Measurements from ENCODE around the gene SORCS2. TPM values are rescaled to one million over a fixed set of nuclear protein-coding genes. Genes with fewer than 3 reads are reported as not detected.

SORCS2 gene
- total and polyA plus RNA-seq, 12 donors = 0.25 to 5.4 (median 2.2) TPM

DNA sequence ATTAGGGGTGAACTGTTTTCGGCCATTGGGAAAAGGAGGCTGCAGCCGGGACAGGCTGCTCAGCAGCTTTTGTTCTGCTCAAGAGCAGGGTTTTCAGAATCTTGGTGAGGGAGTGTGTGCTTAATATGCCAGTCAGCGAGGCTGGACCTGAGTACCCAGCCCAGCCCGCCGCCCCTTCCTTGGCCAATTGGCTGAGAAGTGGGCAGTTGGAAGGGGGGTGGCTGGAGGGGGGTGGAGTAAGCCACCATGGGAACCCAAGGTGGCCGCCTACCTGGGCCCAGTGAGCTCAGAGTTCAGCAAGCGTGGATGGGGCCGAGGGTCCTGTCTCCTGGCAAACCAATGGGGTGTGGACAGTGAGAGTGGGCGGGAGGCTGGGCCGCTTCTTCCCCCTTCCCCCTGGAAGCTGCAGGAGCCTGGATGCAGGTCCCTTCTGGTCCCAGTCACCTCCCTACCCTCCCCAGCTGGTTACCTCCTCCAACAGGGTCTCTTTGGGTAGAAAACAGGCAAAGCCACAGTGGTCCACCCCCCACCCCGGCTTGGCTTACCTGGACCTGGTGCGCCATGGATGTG lies 52.5 kb downstream of the SORCS2 start:
- no peak for DNase-seq
- intact Hi-C loops (cut with DNase I) = no loop called here

DNA sequence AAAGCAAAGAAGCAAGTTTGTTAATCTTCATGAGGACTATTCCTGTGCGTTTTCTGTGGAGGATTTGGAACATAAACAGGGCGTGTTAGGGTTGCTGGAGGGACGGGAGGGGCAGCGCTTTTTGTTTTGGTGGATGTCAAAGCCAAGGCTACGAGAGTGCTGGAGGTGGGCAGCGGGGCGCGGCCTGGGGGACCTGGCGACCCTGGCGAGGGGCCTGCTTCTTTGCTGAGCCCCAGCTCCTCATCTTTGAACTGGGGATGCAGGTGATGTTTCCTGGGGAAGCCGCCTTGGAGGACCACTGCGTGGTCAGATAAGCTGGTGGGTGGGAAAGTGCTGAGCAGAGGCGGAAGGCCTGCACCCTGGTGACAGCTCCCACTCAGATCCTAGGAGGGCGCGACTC lies 55.2 kb downstream of the SORCS2 start:
- ATAC-seq (no peak), DNase-seq (no peak)
- H3K27me3 ChIP-seq = no peaks in the 10 kb centered on the region
- H3K9me3 ChIP-seq = peaks cover 0 to 8% (median 0%) of the 10 kb centered on the region in 11 donors
- no peaks in the 10 kb centered on the region for H3K36me3 ChIP-seq
- TF ChIP-seq, protein P1, sequence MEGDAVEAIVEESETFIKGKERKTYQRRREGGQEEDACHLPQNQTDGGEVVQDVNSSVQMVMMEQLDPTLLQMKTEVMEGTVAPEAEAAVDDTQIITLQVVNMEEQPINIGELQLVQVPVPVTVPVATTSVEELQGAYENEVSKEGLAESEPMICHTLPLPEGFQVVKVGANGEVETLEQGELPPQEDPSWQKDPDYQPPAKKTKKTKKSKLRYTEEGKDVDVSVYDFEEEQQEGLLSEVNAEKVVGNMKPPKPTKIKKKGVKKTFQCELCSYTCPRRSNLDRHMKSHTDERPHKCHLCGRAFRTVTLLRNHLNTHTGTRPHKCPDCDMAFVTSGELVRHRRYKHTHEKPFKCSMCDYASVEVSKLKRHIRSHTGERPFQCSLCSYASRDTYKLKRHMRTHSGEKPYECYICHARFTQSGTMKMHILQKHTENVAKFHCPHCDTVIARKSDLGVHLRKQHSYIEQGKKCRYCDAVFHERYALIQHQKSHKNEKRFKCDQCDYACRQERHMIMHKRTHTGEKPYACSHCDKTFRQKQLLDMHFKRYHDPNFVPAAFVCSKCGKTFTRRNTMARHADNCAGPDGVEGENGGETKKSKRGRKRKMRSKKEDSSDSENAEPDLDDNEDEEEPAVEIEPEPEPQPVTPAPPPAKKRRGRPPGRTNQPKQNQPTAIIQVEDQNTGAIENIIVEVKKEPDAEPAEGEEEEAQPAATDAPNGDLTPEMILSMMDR (IDR thresholded peaks at IDR 0.05) = no peak
- intact Hi-C loops (cut with DNase I) = no loop called here
- H3K27ac ChIP-seq = no peak overlapping the region
- 84 to 85% methylated on average over 15 of the region's 15 CpGs for WGBS, 2 donors
- H3K4me3 ChIP-seq = no peak overlapping the region
- H3K4me1 ChIP-seq = peaks cover 0 to 9% (median 3%) of the 10 kb centered on the region in 9 donors

More for the DNA sequence above, 52.5 kb downstream of the SORCS2 start:
- TF ChIP-seq, protein P1 (IDR thresholded peaks at IDR 0.05) = no peak
- H3K36me3 ChIP-seq = no peaks in the 10 kb centered on the region
- peaks cover 0 to 8% (median 0%) of the 10 kb centered on the region in 11 donors for H3K9me3 ChIP-seq
- ATAC-seq = no peak
- no peak overlapping the region for H3K27ac ChIP-seq
- no peak overlapping the region for H3K4me3 ChIP-seq
- no peaks in the 10 kb centered on the region for H3K27me3 ChIP-seq
- 87 to 89% methylated on average over 11 to 12 of the region's 12 CpGs for WGBS, 2 donors
- H3K4me1 ChIP-seq = peaks cover 0 to 7% (median 4%) of the 10 kb centered on the region in 9 donors

DNA sequence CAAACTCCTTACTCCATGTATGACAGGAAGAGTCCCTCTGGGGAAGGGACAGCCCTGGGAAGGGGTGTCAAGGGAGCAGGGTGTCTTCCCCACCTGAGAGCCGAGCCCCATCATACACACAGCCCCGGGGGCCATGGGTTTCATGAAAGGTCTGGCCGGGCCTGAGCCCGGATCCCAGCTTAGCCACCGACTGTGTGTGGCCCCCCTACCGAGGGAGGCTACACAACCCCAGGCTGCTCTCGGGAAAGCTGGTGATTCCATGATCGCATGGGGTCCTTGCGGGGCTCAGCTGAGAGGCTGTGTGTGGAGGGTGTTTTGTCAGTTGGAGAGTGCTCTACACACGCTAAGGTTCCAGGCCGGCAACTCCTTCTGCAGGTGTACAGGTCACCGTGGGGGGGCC lies 55.6 kb downstream of the SORCS2 start:
- ATAC-seq (no peak), DNase-seq (no peak)
- WGBS, 2 donors = 82 to 89% methylated on average over 12 of the region's 12 CpGs
- H3K36me3 ChIP-seq = no peaks in the 10 kb centered on the region
- H3K27ac ChIP-seq = no peak overlapping the region
- TF ChIP-seq, protein P1 (IDR thresholded peaks at IDR 0.05) = no peak
- peaks cover 0 to 13% (median 5%) of the 10 kb centered on the region in 9 donors for H3K4me1 ChIP-seq
- intact Hi-C loops (cut with DNase I) = no loop called here
- no peaks in the 10 kb centered on the region for H3K27me3 ChIP-seq
- no peak overlapping the region for H3K4me3 ChIP-seq
- H3K9me3 ChIP-seq = peaks cover 0 to 8% (median 0%) of the 10 kb centered on the region in 11 donors

DNA sequence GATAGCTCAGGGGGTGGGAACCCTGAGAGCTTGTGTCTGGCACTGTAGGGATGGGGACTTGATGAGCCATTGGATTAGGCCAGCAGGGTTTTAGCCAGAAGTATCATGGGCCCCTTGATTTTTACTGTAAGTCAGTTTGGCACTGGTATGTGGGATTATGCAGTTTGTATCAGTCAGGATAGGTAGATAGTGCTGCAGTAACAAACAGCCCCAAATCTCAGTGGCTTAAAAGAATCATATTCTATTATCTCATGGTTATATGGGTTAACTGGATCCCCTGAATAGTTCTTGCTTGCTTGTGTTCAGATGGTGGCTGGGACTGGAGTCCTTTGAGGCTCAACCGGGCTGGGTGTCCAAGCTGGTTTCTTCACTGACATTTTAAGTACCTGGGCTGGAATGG lies 56.5 kb downstream of the SORCS2 start:
- intact Hi-C loops (cut with DNase I) = no loop called here
- TF ChIP-seq, protein P1 (IDR thresholded peaks at IDR 0.05) = no peak
- no peak overlapping the region for H3K27ac ChIP-seq
- no peak for DNase-seq
- no peak overlapping the region for H3K4me3 ChIP-seq
- H3K27me3 ChIP-seq = no peaks in the 10 kb centered on the region
- no peaks in the 10 kb centered on the region for H3K36me3 ChIP-seq
- 96 to 100% methylated on average over 1 of the region's 1 CpG for WGBS, 2 donors
- peaks cover 0 to 15% (median 0%) of the 10 kb centered on the region in 9 donors for H3K4me1 ChIP-seq
- H3K9me3 ChIP-seq = peaks cover 0 to 8% (median 0%) of the 10 kb centered on the region in 11 donors
- ATAC-seq = no peak
